Tibial nerve (tissue), 4 donors: ENCODE measurements around the gene NUBP2.

Experiments
- EP300 ChIP-seq, 2 donors: sonication (generic); formaldehyde crosslinking; IDR thresholded peaks; one replicate each; pipeline ENCODE4 v1.6.1; 2017; ENCODE audit warnings: antibody characterized with exemption in 2 of 2, mild to moderate bottlenecking in 1 of 2
- POLR2A ChIP-seq, 2 donors: fragments of 450-650 bp; IDR thresholded peaks; one replicate each; pipeline ENCODE4 v1.6.1; 2017; ENCODE audit warnings: antibody characterized with exemption in 2 of 2, mild to moderate bottlenecking in 2 of 2, moderate library complexity in 2 of 2
- TF ChIP-seq, protein P1 (sequence below), 5 experiments: fragments of 200-600 bp in 3 of 5; fragments of 450-650 bp in 2 of 5; sonication (generic) in 3 of 5; IDR thresholded peaks; one replicate each; pipeline ENCODE4 v1.5.1; 2016 to 2019; ENCODE audit warnings: antibody characterized with exemption in 5 of 5, mild to moderate bottlenecking in 3 of 5, moderate library complexity in 2 of 5

DNA sequence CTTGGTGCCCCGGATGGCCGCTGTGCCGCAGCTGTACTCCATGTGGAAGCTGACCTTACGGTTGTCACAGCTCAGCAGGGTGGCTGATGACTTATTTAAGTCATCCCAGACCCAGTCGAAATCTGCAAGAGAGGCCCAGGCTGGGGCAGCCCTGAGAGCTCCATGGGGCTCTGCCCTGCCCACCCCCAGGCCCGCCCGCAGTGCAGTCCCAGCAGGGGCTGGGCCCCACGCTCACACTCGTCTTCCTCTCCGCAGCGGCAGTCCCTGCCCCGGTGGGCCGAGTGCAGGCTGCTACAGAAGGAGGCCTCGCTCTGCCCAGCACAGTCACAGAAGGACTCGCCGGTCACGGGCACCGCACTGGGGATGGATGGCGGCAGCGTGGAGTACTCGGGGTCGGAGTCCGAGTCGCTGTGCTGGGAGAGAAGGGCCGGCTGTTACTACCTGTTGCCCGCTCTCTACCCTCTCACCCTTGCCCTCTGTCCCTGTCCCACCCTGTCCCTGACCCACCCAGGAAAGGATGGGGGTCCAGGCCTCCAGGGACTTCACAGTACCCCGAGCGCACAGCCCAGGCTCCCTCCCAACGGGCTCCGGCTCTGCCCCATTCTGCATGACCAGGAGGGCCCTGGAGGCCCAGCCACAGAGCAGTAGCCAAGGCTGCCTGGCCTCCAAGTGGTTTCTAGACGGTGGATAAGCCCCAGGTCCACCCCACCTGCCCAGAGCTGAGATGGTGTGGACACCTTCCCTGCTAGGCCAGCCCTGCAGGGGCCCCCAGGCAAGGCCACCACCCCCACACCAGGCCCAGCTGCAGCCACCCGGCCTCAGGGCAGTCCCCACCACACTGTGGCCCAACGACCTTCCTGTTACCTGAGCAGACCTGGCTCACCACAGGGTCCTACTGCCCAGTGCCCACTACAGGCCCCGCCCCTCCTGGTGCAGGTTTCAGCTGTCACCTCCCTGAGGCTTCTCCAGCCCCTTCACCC, 4.3 kb upstream of the NUBP2 start:
- TF ChIP-seq, protein P1, sequence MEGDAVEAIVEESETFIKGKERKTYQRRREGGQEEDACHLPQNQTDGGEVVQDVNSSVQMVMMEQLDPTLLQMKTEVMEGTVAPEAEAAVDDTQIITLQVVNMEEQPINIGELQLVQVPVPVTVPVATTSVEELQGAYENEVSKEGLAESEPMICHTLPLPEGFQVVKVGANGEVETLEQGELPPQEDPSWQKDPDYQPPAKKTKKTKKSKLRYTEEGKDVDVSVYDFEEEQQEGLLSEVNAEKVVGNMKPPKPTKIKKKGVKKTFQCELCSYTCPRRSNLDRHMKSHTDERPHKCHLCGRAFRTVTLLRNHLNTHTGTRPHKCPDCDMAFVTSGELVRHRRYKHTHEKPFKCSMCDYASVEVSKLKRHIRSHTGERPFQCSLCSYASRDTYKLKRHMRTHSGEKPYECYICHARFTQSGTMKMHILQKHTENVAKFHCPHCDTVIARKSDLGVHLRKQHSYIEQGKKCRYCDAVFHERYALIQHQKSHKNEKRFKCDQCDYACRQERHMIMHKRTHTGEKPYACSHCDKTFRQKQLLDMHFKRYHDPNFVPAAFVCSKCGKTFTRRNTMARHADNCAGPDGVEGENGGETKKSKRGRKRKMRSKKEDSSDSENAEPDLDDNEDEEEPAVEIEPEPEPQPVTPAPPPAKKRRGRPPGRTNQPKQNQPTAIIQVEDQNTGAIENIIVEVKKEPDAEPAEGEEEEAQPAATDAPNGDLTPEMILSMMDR (IDR thresholded peaks at IDR 0.05), result no peak
- TF ChIP-seq POLR2A (IDR thresholded peaks at IDR 0.05), result no peak
- no peak for TF ChIP-seq EP300 (IDR thresholded peaks at IDR 0.05)
